Measurements from ENCODE around the gene CCL5.

CCL5 gene

GRCh38 chr17:35889818-35890773 is 9.9 kb upstream of the CCL5 start:
- Mint-ChIP-seq H3K27ac (peak overlapping the region; percentile 81), H3K4me3 (peak overlapping the region; percentile 36), H3K27me3 (no peaks in the 10 kb centered on the region), H3K36me3 (ENCODE audit: low read depth) (no peaks in the 10 kb centered on the region), H3K4me1 (ENCODE audit: low read depth) (peaks cover 69% of the 10 kb centered on the region), H3K9me3 (no peaks in the 10 kb centered on the region)

DNA sequence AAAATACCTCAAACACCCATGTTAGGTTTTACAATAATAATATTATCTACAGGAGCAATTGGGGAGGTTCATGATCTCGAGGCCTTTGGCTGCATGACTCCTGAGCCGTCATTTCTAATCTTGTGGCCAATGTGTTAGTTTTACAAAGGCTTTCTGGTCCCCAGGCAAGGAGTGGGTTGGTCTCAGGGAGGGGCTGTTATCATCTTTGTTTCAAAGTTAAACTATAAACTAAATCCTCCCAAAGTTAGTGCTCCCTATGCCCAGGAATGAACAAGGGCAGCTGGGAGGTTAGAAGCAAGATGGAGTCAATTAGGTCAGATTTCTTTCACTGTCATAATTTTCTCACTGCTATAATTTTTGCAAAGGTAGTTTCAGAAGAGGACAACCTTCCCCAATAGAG is 9.1 kb upstream of the CCL5 start:
- H3K27me3 Mint-ChIP-seq: no peaks in the 10 kb centered on the region
- H3K36me3 Mint-ChIP-seq (ENCODE audit: low read depth): no peaks in the 10 kb centered on the region
- peak overlapping the region; percentile 76 for H3K27ac Mint-ChIP-seq
- no peaks in the 10 kb centered on the region for H3K9me3 Mint-ChIP-seq
- H3K4me1 Mint-ChIP-seq (ENCODE audit: low read depth): peaks cover 62% of the 10 kb centered on the region
- H3K4me3 Mint-ChIP-seq: no peak overlapping the region

GRCh38 chr17:35878361-35878760 is 1.8 kb downstream of the CCL5 start:
- H3K36me3 Mint-ChIP-seq (ENCODE audit: low read depth): peaks cover 5% of the 10 kb centered on the region
- H3K27me3 Mint-ChIP-seq: no peaks in the 10 kb centered on the region
- H3K4me1 Mint-ChIP-seq (ENCODE audit: low read depth): peaks cover 66% of the 10 kb centered on the region
- H3K4me3 Mint-ChIP-seq: peak overlapping the region; percentile 84
- no peaks in the 10 kb centered on the region for H3K9me3 Mint-ChIP-seq
- peak overlapping the region; percentile 85 for H3K27ac Mint-ChIP-seq

DNA sequence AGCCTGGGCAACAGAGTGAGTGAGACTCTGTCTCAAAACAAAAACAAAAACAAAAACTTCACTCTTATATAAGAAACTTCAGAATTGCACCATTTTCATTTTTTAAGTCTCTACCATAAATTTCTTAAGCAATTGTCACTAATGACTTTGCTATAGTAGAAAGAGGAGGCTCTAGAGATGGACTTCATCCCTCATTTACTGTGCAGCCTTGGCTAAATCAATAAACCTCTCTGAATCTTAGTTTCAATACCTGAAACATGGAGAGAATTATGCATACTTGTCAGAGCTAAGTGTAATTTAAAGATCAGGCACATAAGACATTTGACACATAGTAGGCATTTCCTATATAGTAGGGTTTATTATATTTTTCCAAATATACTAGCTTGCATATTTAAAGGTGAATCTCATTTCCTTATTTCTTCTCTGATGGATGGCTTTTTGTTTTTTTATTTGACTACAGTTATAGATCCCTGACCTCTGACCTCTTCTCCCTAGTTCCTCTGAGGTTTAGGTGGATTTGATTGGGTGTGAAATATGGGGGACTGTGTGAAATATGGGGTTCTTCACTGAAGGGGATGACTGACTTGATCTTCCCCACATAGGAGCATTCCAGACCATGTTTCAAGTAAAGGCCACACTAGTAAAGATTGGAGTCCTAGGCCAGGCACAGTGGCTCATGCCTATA is 2.7 kb downstream of the CCL5 start:
- H3K36me3 Mint-ChIP-seq (ENCODE audit: low read depth): peaks cover 6% of the 10 kb centered on the region
- H3K27ac Mint-ChIP-seq: peak overlapping the region; percentile 46
- H3K27me3 Mint-ChIP-seq: no peaks in the 10 kb centered on the region
- peaks cover 65% of the 10 kb centered on the region for H3K4me1 Mint-ChIP-seq (ENCODE audit: low read depth)
- H3K4me3 Mint-ChIP-seq: peak overlapping the region; percentile 27
- H3K9me3 Mint-ChIP-seq: no peaks in the 10 kb centered on the region

- Mint-ChIP-seq H3K9me3 (no peaks in the 10 kb centered on the region), H3K4me1 (ENCODE audit: low read depth) (peaks cover 66% of the 10 kb centered on the region), H3K27me3 (no peaks in the 10 kb centered on the region), H3K4me3 (peak overlapping the region; percentile 15), H3K27ac (peak overlapping the region; percentile 31), H3K36me3 (ENCODE audit: low read depth) (peaks cover 11% of the 10 kb centered on the region)
These were observed 3.6 kb downstream of the CCL5 start for GRCh38 chr17:35876534-35876933.

- Mint-ChIP-seq H3K9me3 (no peaks in the 10 kb centered on the region), H3K27ac (peak overlapping the region; percentile 60), H3K4me1 (ENCODE audit: low read depth) (peaks cover 67% of the 10 kb centered on the region), H3K4me3 (peak overlapping the region; percentile 51), H3K27me3 (no peaks in the 10 kb centered on the region), H3K36me3 (ENCODE audit: low read depth) (peaks cover 11% of the 10 kb centered on the region)
These were observed 4.4 kb downstream of the CCL5 start for GRCh38 chr17:35875800-35876139.

DNA sequence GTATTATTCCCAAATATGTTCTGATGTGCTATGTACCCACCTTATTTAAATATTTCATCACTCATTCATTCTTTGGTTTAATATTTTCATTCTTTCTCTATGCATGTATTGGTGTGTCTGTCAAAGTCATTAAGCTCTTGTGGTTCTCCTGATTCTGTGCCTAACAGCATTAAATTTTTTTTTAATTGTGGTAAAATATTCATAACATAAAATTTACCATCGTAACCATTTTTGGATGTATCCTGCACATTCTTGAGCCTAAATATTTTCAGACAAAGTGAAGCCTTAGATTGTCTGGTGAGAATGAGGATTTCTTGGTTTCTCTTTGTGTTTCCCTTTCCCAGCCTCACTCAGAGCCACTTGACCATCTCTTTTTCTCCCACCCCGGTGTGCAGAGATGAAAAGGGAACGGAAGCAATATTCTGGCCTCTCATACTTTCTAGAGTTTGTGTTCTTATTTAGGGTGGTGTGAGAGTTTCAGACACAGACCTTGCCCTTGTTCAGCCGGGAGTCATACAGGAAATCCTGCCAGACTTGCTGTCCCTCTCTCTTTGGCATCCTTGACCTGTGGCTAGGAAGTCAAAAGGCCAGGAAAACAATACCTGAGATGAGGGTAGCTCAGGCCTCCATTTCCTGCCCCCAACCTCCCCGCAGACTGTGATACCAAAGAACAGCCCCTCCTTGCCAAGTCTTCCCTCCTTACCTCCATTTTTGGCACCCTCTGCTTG is 4.9 kb downstream of the CCL5 start:
- H3K9me3 Mint-ChIP-seq: no peaks in the 10 kb centered on the region
- H3K4me1 Mint-ChIP-seq (ENCODE audit: low read depth): peaks cover 61% of the 10 kb centered on the region
- peaks cover 11% of the 10 kb centered on the region for H3K36me3 Mint-ChIP-seq (ENCODE audit: low read depth)
- H3K27ac Mint-ChIP-seq: peak overlapping the region; percentile 60
- peak overlapping the region; percentile 51 for H3K4me3 Mint-ChIP-seq
- no peaks in the 10 kb centered on the region for H3K27me3 Mint-ChIP-seq

- H3K4me3 Mint-ChIP-seq: no peak overlapping the region
- H3K4me1 Mint-ChIP-seq (ENCODE audit: low read depth): peaks cover 35% of the 10 kb centered on the region
These were observed 7.8 kb downstream of the CCL5 start for GRCh38 chr17:35872196-35872980.

DNA sequence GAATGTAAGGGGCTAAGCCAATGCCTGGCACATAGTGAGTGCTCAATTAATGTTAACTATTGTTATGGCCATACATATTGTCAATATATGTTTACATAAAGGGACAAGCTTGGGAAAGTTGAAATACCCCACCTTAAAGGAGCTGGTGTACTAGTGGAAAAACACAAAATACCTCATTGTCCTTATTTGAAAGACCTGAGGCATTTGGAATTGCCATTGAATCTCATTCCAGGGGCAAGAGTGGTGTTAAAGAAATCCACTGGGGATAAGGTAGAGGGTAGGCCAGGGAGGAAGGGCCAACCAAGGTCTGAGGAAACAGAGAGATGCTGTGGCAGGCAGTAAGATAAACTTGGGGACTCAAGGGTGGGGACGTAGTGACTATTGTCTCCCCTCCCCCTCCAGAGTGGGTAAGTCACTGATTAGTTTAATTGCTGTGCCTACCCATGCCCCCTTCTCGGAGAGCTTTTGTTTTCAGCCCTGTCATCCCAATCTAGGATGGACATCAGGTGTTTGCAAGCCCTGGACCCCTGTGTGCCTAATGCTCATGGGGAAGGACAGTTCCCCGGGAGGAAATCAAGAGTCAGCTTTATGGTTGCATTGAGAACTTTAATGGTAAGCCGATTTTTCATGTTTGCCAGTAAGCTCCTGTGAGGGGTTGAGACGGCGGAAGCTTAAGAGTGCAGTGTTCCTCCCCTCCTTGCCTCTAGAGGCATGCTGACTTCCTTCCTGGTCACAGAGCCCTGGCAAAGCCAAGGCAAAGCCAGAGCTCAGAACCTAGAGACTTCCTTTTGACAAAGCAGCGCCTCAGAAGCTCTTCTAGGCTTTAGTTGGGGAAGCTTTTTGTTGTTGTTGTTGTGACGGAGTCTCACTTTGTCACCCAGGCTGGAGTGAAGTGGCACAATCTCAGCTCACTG is 9.0 kb downstream of the CCL5 start:
- Mint-ChIP-seq H3K27me3 (no peaks in the 10 kb centered on the region), H3K36me3 (ENCODE audit: low read depth) (peaks cover 6% of the 10 kb centered on the region), H3K4me1 (ENCODE audit: low read depth) (peaks cover 31% of the 10 kb centered on the region), H3K9me3 (no peaks in the 10 kb centered on the region), H3K27ac (no peak overlapping the region), H3K4me3 (no peak overlapping the region)

More at GRCh38 chr17:35872196-35872980, 7.8 kb downstream of the CCL5 start:
- H3K9me3 Mint-ChIP-seq: no peaks in the 10 kb centered on the region
- H3K27ac Mint-ChIP-seq: peak overlapping the region; percentile 40
- no peaks in the 10 kb centered on the region for H3K27me3 Mint-ChIP-seq
- peaks cover 6% of the 10 kb centered on the region for H3K36me3 Mint-ChIP-seq (ENCODE audit: low read depth)

- H3K4me3 Mint-ChIP-seq: no peak within 1 kb of the TSS
- no peaks in the 10 kb centered on the region for H3K27me3 Mint-ChIP-seq
- no peaks in the 10 kb centered on the region for H3K9me3 Mint-ChIP-seq
- H3K36me3 Mint-ChIP-seq (ENCODE audit: low read depth): peaks cover 6% of the 10 kb centered on the region
- peaks cover 33% of the 10 kb centered on the region for H3K4me1 Mint-ChIP-seq (ENCODE audit: low read depth)
- no peak within 1 kb of the TSS for H3K27ac Mint-ChIP-seq
These were observed 11.4 kb downstream of the CCL5 start, which contains the start of gene HEATR9 for GRCh38 chr17:35868737-35869136. TSS of gene HEATR9 (minus strand) at chr17:35868891. CDS start at chr17:35868742, 149 bp downstream.

DNA sequence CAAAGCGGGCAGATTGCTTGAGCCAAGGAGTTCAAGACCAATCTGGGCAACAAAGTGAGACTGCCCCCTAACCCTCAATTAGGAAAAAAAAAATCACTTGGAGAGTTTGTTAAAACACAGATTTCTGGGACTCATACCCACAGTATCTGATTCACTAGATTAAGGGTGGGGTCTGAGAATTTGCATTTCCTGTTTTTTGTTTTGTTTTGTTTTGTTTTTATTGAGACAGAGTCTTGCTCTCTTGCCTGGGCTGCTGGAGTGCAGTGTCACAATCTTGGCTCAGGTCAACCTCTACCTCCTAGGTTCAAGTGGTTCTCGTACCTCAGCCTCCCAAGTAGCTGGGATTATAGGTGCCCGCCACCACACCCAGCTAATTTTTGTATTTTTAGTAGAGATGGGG is 12.6 kb downstream of the CCL5 start:
- Mint-ChIP-seq H3K36me3 (ENCODE audit: low read depth) (peaks cover 5% of the 10 kb centered on the region), H3K4me3 (no peak overlapping the region), H3K27me3 (no peaks in the 10 kb centered on the region), H3K9me3 (no peaks in the 10 kb centered on the region), H3K27ac (no peak overlapping the region), H3K4me1 (ENCODE audit: low read depth) (peaks cover 31% of the 10 kb centered on the region)

DNA sequence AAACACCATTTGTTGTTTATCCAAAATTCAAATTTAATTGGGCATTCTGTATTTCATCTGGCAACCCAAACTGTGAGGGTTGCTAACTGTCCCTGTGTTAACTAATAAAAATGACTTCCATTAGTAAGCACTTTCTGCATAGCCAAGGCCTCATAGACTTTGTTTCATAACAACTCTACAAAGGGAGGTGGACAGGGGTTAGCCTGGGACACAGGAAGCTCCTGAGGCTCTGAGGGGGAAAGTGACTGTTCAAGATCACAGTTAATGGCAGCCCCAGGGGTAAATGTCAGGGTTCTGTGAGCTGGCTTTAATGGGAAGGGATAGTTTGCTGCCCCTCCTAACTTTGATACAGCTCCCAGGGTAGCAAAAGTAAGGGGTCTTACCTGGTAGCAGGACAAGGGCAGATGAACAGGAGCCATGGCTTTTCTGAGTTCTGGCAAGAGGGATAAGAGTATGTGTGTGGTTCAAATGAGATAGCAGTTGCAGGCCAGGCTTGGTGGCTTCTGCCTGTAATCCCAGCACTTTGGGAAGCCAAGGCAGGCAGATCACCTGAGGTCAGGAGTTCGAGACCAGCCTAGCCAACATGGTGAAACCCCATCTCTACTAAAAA is 13.7 kb downstream of the CCL5 start:
- Mint-ChIP-seq H3K4me1 (ENCODE audit: low read depth) (peaks cover 24% of the 10 kb centered on the region), H3K9me3 (no peaks in the 10 kb centered on the region), H3K27me3 (no peaks in the 10 kb centered on the region), H3K36me3 (ENCODE audit: low read depth) (no peaks in the 10 kb centered on the region), H3K4me3 (no peak overlapping the region), H3K27ac (no peak overlapping the region)

Data from stimulated activated naive CD8-positive, alpha-beta T cell treated with anti-CD3 and anti-CD28 coated beads, Interleukin-15, Interleukin-2, amounts not matched to agents 100 ng/mL and 50 ng/mL, for 24 hours (primary cell).